ENCODE data around the gene PTRH2.
A peak's percentile ranks its signal among the peaks of the same experiment; 100 is the strongest.
"Not testable (repeated sequence)": the region's sequence is repeated elsewhere in the genome, so short reads cannot be mapped to it uniquely, and the experiment has no call there.

PTRH2 gene

DNA sequence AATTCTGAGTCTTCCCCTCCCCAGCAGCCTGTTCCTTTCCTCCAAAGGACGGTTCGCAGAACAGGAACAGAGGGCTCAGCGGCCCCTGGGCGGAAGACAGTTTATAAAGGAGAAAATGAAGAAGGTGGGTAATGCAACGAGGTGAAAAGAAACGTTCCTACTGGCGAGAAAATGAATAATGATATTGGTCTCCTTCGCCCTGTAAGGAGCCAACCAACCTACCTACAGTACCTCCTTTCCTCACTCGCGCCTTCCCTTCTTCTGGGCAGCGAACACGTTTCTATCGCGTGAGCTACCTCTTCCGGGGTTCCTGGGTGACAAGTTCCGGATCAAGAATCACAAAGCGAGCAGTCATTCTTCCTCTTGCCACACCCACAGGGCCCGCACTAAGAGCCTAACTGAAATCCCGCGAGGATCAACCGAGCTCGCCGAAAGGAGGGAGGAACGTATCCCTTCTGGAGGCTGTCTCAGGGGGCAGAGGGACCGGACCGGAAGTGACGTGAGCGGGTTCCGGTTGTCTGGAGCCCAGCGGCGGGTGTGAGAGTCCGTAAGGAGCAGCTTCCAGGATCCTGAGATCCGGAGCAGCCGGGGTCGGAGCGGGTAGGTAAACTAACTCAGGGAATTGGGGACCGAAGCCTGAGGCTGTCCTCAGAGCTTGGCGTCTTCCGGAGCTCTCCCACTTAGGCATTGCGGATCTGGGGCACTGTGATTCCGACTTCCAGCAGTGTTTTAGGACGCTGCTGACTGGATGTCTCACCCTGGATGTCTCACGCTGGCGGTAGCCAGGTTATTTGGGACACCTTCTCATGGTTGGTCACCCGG lies at the start of gene PTRH2, which contains the start of gene VMP1:
Gene PTRH2, minus strand, starts transcription at position 282 of the 822 bp plus-strand sequence. CDS start 9,452 bp downstream, outside the sequence.
Gene VMP1, plus strand, starts transcription at position 506 of the 822 bp plus-strand sequence. CDS start 23,793 bp downstream, outside the sequence.
- peak; percentile 96 for DNase-seq

DNA sequence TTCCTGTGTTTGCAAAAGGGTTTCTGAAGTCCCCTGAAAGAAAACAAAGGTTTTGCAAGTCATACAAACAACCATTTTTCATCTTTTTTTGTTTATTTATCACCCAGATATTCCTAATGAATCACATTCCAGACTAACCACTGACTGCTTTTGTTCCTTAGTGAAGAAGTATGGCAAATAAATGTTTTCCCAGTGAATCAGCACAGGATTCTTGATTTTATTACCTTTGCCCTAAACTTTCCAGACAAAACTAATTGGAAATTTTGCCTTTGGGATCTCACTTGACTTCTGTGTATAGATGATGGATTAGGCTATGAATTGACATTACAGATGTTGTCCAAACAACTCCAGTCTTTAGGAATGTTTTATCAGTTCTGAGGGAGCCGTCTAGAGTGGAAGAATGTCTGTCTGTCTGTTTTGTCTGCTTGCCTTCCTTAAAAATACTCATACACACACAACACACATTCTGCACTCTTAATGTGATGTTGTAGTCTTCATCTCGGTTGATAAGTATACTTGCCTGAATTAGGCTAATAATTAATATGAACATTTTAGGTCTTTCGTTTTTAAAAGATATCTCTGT lies 49.1 kb upstream of the PTRH2 start:
- DNase-seq, result no peak

DNA sequence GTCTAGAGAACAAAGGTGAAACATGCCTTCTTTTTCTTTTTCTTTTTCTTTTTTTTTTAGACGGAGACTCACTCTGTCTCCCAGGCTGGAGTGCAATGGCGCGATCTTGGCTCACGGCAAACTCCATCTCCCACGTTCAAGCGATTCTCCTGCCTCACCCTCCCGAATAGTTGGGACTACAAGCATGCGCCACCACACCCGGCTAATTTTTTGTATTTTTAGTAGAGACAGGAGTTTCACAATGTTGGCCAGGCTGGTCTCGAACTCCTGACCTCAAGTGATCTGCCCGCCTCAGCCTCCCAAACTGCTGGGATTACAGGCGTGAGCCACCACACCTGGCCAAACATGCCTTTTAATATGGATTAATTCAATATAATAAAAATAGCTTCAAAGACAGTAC lies 47.8 kb upstream of the PTRH2 start:
- not testable (repeated sequence) for DNase-seq

DNA sequence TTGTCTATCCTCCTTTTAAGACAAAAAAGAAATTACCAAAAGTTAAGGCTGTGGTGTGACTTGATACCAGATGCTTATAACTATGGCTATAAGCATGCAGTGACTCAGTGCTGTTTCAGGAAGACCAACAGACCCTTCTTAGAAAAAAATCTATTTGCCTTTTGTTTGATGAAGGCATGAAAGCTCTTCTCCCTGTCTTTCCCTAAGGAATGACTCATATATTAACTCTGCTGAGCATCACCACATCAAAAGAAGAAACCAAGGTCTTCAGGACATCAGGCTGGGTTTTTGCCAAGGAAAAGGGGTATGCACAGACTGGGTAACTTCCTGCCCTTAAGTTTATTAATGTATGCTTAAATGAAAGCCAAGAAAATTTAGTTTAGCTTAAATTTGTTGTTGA lies 47.3 kb upstream of the PTRH2 start:
- DNase-seq, result peak; percentile 41

DNA sequence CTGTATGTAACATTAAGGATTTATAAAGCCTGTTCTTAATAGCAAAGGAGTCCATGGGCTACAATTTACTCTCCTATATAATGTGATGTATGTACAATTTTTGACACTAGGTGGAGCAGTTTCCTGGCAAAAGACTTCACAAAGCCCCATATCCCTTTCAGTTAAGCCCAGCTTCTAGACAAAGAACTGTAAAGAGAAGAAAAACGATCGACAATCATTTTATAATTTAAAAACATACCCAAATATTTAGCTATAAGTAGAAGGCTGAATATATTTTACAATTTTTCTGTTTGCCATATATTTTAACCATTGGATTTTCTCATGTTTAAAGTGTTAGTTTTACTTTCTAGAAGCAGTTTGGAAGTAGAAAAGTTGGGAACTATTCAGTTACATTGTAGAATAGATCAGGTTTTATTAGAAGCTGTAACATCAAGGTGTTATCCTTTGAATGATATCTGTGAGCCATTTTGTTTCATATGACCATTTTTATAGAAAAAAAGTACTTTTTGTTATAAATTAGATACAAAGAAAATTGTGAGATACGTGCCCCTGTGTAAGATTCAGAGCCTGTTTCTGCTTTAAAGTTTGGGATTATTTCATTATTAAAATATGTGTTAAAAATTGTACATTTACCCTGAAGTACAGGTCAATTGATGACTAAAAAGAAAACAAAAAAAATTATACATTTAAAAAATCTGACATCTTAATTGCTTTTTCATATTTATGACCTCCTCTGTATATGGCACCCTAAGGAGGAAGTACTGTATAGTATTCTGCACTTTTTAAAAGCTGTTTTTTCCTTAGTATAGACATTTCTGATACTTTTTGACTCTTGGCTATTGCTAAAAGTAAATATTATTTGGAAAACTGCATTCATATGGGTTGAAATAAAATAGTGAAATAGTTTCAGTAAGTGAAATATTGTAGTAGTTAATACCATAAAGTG lies 46.6 kb upstream of the PTRH2 start:
- DNase-seq, result peak; percentile 39

DNA sequence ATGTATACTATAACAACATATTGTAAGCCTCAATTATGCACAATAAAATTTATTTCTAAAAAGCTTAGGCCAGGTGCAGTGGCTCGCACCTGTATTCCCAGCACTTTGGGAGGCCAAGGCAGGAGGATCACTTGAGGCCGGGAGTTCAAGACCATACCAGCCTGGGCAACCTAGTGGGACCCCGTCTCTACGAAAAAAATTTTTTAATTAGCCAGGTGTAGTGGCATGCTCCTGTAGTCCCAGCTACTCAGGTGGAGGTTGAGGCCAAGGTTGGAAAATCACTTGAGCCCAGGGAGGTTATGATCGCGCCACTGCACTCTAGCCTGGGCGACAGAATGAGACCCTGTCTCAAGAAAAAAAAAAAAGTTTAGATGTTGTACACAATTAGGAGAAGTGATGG lies 45.7 kb upstream of the PTRH2 start:
- DNase-seq, result no peak

DNA sequence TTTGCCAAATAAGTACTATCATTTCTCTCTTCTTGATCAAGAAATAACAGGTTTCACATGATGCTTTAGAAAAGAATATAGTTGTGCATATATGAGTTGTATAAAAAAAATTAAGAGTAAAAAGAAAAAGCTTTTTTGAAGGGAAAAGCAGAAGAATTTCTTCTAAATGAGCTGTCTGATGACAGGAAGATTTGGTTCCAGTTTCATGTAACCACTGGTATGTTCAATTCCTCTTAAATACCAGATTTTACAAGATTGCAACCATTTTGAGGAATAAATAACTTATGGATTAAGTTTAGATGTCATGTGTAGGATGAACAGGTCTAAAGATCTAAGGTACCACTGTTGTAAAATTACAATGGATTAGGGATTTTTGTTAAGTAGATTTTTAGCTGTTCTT lies 45.2 kb upstream of the PTRH2 start:
- DNase-seq, result no peak

DNA sequence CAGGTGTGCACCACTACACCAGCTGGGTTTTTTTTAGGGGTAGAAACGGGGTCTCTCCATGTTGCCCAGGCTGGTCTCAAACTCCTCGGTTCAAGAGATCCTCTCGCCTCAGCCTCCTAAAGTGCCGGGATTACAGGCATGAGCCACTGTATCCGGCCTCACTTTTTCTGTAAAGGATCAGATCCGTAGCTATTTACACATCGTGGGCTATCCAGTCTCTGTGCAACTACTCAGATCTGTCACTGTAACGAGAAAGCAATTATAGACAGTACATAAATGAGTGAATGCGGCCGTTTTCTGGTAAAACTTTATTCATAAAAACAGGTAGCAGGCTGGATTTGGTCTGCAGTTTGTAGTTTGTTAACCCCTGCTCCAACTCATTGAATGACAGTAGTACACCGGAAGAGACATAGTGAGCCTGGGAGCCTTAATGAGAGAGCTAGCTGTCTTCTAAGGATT lies 44.8 kb upstream of the PTRH2 start:
- peak; percentile 26 for DNase-seq

DNA sequence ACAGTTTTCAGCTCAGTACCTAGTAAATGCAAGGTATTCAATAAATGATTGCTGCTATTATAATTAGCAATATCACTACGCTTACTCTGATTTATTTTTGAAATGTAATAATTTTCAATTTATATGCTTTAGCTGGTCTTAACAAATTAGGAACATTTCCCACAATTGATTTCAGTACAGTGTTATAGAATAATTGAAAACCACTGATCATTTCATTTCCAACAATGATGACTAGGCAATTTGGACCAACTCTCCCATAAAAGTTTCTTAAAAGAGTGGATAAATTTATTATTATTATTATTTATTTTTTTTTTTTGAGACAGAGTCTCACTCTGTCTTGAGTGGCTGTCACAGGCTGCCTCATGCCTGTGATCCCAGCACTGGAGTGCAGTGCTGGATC lies 41.4 kb upstream of the PTRH2 start:
- DNase-seq, result no peak

DNA sequence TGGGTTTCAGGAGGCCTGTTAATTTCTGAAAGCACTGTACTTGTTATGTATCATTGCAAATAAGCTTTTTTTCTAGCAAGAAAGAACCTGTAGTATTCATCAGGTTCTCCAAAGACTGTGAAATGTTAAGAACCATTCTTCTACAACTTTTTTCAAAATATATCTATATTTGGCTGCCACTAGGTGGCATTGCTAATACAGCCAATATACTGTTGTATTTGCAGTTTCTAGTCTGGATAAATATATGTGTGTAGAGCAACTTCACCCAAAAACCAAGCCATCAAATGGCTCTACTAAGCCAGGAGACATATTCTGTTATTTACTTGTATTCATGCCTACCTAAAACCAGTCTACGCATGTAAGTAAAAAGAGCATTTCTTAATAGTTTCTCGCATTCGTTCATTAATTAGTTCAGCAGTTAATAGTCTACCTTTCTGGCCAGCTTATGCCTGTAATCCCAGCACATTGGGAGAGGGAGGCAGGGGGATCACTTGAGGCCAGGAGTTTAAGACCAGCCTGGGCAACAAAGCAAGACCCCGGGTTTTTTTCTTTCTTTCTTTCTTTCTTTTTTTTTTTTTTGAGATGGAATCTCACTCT lies 39.7 kb upstream of the PTRH2 start:
- no peak for DNase-seq

DNA sequence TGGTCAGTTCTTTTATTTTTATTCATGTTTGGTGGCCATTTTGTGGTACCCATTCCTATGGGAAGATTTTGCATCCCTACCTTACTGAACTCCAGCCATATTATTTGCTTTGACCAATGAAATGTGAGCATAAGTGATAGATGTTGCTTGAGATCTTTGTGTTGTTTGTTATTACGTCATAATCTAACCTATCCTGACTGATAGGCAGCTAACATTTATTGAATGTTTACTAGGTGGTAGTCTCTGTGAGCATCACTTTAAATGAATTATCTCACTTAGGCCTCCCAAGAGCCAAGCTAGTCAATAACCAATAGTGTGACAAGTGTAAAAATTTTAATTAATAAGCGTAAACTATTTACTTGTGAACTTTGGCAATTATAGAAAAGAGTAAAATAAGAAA lies 37.8 kb upstream of the PTRH2 start:
- no peak for DNase-seq

DNA sequence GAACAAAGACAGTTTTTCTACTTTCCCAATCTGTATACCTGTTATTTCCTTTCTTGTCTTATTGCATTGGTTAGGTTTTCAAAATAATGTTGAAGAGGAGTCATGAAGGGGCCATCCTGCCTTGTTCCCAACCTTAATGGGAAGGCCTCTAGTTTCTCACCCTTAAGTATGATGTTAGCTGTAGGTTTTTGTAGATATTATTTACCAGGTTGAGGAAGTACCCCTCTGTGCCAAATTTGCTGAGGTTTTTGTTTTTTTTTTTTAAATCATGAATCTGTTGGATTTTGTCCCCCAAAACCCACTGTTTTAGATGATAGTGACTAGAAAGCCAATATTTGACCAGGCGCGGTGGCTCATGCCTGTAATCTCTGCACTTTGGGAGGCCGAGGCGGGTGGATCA lies 36.6 kb upstream of the PTRH2 start:
- no peak for DNase-seq

DNA sequence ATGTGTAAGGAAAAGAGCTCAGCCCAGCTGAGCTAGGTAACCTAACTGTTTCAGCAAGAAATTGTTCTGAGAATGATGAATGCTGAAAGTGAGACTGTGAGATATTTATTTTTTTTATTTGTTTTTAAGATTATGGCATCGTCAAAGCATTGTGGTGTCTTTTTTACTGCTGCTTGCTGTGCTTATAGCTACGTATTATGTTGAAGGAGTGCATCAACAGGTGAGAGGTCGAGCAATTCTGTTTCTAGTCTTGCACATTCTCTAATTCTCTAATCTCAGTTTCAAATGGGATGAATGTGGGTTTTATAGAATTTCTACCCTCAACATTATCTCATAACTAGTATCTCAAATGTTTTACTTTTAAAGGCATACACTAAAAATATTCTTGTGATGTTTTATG lies 30.1 kb upstream of the PTRH2 start:
- no peak for DNase-seq

DNA sequence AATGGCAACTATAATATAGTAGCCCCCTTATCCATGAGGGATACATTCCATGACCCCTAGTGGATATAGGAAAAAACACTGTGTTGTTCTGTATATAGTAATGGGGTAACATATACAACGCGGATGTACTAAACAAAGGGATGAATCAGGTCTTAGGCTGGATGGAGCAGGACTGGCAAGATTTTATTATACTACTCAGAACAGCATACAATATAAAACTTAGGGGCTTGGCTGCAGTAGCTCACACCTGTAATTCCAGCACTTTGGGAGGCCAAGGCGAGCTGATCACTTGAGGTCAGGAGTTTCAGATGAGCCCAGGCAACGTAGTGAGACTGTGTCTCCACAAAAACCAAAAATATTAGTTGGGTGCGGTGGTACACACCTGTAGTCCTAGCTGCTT lies 27.0 kb upstream of the PTRH2 start:
- DNase-seq, result no peak

DNA sequence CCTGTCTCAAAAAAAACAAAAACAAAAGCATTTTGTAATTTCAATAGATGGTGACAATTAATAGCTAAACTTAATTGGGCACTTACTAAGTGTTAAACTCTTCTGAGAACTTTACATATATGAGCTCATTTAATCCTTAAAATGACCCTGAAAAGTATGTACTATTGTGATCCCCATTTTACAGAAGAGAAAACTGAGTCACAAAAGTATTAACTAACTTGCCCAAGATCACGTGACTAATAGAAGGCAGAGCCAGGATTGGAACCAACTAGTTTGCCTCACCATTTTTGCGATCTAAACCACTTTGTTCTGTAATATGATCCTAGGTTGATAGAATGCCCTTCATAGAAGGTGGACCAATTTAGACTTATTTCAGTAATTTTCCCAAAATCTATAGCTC lies 26.5 kb upstream of the PTRH2 start:
- DNase-seq, result no peak

DNA sequence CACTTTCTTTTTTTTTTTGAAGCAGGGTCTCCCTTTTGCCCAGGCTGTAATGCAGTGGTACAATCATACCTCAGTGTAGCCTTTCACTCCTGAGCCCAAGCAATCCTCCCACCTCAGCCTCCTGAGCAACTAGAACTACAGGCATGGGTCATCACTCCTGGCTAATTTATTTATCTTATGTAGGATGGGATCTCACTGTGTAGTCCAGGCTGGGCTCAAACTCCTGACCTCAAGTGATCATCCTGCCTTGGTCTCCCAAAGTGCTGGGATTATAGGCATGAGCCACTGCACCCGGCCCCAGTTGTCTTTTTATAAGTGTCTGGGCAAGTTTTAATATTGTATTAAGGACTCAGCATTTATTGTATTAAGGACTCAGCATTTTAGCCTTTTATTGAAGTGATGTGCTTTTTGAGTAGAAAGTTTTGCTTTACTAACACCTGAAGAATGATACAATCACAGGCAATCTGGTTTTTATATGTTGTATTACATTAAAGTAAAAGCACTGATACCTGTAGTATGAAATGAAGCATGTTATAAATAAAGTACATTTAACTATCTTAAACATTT lies 23.1 kb upstream of the PTRH2 start:
- no peak for DNase-seq

DNA sequence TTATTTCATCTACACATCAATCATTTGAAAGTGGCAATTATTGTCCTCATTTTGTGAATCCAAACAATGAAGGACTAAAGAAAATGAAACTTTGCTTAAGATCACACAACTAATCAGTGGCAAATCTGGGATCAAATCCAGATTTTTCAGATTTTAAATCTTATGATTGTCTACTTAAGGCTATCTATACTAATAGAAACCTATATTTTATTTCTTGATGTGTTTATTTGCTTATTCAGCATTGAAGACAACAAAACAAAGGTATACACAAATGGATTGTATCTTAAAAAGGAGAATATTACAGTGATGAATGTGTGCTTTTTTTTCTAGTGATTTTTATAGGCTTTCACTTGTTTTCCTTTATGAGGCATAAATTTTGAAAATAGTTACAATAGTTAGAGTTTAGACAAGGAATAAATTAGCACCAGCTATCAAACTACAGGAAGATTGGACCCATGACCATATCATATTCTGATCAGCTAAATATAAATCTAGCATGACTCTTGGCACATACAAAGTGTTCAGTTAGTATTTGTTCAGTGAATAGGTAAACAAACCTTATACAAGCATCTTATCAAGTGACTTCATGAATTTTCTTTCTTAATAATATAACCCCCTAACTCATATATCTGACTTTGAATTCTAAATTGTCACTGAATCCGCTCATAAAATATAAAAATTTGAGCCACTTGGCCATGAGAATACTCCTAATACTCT lies 20.7 kb upstream of the PTRH2 start:
- DNase-seq, result no peak

DNA sequence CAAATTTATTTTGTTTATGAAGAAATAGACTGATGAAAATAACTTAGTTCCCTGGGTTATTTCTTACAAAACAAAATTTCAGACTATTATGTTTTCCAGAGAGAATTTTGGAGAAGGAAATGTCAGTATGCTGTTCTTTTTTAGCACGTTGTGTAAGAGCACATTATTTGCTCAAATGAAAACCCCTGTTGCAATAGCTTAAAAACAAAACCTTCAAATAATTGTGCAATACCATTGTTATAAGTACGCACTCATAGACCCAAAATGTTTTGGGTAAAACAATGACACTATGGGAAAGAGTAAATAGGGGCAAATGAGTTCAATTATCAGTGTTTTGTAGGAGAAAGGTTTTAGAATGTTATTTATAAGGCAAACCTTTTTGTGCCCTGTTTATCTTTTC lies 18.5 kb upstream of the PTRH2 start:
- no peak for DNase-seq

DNA sequence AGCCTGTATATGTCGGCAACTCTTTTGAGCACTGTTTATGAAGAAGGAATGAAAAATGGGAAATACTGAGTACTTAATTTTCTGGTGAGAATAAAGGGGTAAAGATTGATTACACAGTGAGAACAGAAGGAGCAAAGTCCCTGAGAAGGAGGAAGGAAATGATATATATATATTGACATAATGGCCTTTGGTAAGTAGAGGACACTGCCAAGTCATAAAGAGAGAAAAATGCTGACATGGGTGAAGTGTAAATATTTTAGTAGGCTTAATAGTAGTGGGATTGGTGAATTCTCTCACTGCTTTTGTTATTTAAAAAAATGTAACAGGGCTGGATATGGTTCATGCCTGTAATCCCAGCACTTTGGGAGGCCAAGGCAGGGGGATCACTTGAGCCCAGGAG lies 16.4 kb upstream of the PTRH2 start:
- DNase-seq, result no peak

DNA sequence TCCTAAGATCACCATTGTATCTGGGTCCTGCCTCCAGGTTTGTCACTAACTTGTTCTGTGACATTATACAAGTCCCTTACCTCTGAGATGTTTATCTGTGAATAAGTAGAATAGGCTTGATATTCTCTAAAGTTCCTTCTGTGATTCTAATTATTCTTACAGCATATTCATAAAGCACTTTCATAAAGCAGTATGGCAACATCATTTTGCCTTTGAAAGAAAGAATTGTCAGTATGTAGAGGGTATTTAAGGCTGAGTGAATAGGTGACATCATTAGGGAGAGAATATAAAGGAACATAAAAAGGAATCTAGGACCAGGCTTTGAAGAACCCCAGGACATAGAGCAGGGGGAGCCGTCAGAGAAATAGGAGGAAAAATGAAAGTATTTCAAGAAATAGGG lies 15.8 kb upstream of the PTRH2 start:
- DNase-seq, result no peak

DNA sequence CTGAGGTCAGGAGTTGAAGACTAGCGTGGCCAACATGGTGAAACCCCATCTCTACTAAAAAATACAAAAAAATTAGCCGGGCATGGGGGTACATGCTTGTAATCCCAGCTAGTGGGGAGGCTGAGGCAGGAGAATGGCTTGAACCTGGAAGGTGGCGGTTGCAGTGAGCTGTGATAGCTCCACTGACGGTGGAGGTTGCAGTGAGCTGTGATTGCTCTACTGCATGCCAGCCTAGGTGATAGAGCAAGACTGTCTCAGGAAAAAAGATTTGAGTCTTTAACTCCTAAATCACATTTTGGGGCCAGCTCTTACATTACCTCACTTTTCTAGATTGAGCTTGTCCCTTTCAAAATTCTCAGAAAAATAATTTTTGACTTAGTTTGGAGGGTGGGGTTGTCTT lies 15.4 kb upstream of the PTRH2 start:
- no peak for DNase-seq

DNA sequence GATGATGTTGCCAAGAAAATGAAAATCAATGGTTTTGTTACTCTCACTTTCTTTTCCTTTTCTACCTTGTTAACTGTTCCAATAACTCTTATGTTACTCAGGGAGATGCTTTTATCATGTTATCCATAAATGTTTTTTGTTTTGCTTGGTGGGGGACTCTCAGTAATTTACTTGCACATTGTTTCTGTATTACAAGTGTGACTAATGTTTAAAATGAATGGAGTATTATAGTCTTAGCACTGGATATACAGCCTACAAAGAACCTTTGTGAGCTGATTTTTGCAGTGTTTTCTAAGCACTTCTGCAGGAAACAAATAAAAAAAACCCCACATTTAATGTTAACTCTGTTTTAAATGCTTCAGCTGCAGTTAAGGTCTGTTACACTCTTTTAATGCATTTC lies 12.3 kb upstream of the PTRH2 start:
- DNase-seq, result no peak

Data from stimulated activated CD4-positive, alpha-beta T cell treated with anti-CD3 and anti-CD28 coated beads, Interleukin-4, amount 100 ng/mL, for 24 hours (primary cell).